Frontal cortex (tissue), 4 donors: Measurements from ENCODE around the gene MED9. TPM values are rescaled to one million over a fixed set of nuclear protein-coding genes. Genes with fewer than 3 reads are reported as not detected.

Experiments
- DNase-seq, 2 donors: peaks; one replicate each; pipeline ENCODE4 v3.0.0; 2012; ENCODE audit warnings: low spot score in 2 of 2
- FAIRE-seq: peaks from 2 replicates; lab custom pipeline; 2012; peaks lifted over from hg19 to GRCh38; lab: Jason Lieb, UNC
- total RNA-seq: library from RNA; depleted of rRNA; stranded (reverse); fragments of >200 nt; gene quantifications from one replicate; pipeline ENCODE4 v1.2.3, GENCODE V29; 2014
- donor health status: control.
- donor health status: control.
- donor health status: control.

Gene MED9
- total RNA-seq, 1 donor from 2014 or later: 12.6 TPM

- DNase-seq (no peak), FAIRE-seq (no peak)
These were observed 35.4 kb downstream of the MED9 start for GRCh38 chr17:17511881-17512858.

- no peak for FAIRE-seq
- no peak for DNase-seq
These were observed 36.1 kb downstream of the MED9 start for GRCh38 chr17:17512866-17513265.

GRCh38 chr17:17513626-17514025 is 36.8 kb downstream of the MED9 start:
- FAIRE-seq (no peak), DNase-seq (no peak)

GRCh38 chr17:17514361-17514992 is 37.7 kb downstream of the MED9 start:
- no peak for FAIRE-seq
- DNase-seq: no peak

- FAIRE-seq (no peak), DNase-seq (no peak)
These were observed 38.5 kb downstream of the MED9 start for GRCh38 chr17:17514993-17515933.

- DNase-seq (no peak), FAIRE-seq (no peak)
These were observed 39.4 kb downstream of the MED9 start for GRCh38 chr17:17515934-17516930.

GRCh38 chr17:17516941-17517720 is 40.3 kb downstream of the MED9 start:
- no peak for DNase-seq
- FAIRE-seq: no peak

GRCh38 chr17:17518014-17518413 is 41.2 kb downstream of the MED9 start:
- DNase-seq (no peak), FAIRE-seq (no peak)

- FAIRE-seq (no peak), DNase-seq (no peak)
These were observed 42.2 kb downstream of the MED9 start for GRCh38 chr17:17518951-17519350.

- no peak for FAIRE-seq
- DNase-seq: no peak
These were observed 43.1 kb downstream of the MED9 start for GRCh38 chr17:17519886-17520285.

GRCh38 chr17:17520599-17521232 is 43.9 kb downstream of the MED9 start:
- no peak for FAIRE-seq
- no peak for DNase-seq

- no peak for DNase-seq
- no peak for FAIRE-seq
These were observed 46.4 kb downstream of the MED9 start for GRCh38 chr17:17523001-17523730.

GRCh38 chr17:17523731-17524490 is 47.1 kb downstream of the MED9 start:
- no peak for FAIRE-seq
- DNase-seq: no peak

GRCh38 chr17:17525311-17525710 is 48.5 kb downstream of the MED9 start:
- no peak for FAIRE-seq
- DNase-seq: no peak

GRCh38 chr17:17525956-17526355 is 49.2 kb downstream of the MED9 start:
- DNase-seq (no peak), FAIRE-seq (no peak)

GRCh38 chr17:17526369-17526768 is 49.6 kb downstream of the MED9 start:
- DNase-seq: no peak

More at GRCh38 chr17:17526369-17526768, 49.6 kb downstream of the MED9 start:
- no peak for FAIRE-seq
